ENCODE data around the gene NCOR2.

Gene NCOR2

DNA sequence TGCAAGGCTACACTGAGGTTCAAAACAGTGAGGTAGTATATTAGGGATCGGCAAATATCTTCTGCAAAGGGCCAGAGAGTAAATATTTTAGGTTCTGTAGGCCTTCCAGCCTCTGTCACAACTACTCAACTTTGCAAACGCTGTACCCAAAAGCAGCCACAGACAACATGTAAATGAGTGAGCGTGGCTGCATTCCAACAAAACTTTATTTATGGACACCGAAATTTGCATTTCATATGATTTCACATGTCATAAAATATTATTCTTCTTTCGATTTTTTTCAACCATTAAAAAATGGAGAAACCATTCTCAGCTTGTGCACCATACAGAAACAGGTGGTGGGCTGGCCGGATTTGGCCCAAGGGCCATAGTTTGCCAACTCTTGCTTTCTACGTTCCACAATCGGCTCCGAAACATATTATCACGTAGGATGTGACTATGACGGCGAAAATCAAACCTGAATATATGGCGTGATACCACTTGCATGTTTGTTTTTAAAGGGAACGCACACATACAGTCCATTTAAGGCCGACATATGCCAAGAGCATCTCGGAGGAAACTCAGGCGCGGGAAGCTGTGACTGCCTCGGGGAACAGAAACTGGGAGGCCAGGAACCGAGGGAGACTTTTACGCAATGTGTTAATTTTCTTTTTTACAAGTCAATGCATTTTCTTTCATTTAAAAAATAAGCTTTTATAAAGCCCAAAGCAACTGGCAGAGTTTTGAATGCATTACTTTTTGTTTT, 7.1 kb downstream of the NCOR2 start:
- no peak for DNase-seq (ENCODE audit: low read depth in 3 of 3)

GRCh38 chr12:124559182-124560017, 8.0 kb downstream of the NCOR2 start:
- no peak for DNase-seq (ENCODE audit: low read depth in 3 of 3)

DNA sequence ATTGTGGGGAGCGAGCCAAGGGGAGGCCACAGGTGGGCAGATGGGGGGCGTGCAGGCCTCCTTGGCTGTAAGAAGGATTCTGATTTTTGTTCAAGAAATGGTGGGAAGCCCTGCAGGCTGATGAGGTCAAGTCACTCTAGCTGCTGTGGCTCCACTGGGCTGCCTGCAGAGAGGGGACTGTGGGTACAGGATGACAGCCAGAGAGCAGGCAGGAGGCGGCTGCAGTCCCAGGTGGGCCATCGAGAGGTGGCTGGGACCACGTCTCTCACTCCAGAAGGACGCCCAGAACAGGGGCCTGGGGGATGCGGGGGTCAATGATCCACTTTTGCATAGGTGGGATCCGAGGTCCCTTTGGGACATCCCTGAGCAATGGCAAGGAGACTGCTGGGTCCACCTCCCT, 9.1 kb downstream of the NCOR2 start:
- DNase-seq (ENCODE audit: low read depth in 3 of 3) = no peak

DNA sequence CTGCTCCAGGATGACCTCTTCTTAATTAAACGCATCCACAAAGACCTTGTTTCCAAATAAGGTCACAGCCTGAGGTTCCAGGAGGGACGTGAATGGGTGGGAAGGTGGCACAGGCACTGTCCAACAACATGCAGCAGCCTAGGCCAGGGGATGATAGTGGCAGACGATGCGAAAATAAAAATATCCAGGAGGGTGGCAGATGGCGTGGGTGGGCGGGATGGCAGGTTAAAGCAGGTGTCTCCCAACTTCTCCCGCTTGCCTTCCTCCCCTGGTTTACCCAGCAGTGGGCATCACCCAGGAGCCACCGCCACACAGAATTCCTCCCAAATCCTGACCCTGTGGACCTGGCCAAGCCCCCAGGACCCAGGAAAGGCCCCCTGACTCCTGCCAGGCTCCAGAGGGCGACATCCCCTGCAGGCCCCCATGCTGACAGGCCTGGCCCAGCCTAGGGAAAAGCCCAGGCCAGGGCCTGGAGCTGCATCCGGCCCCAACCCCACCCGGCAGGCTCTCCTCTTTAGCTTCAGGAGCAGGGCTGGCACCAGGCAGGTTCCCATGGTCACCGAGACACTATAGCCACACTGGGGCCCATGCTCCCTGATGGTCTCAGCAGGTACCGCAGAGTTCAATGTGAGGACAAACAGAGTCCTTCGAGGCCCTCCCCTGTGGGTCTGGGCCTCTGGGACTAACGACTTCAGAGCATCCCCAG, 9.7 kb downstream of the NCOR2 start:
- DNase-seq (ENCODE audit: low read depth in 3 of 3) = no peak

- DNase-seq (ENCODE audit: low read depth in 3 of 3) = no peak
These were observed 10.4 kb downstream of the NCOR2 start for GRCh38 chr12:124556896-124557501.

- DNase-seq (ENCODE audit: low read depth in 3 of 3) = no peak
These were observed 11.3 kb downstream of the NCOR2 start for GRCh38 chr12:124556074-124556466.

GRCh38 chr12:124555168-124556073, 12.0 kb downstream of the NCOR2 start:
- no peak for DNase-seq (ENCODE audit: low read depth in 3 of 3)

- no peak for DNase-seq (ENCODE audit: low read depth in 3 of 3)
These were observed 12.9 kb downstream of the NCOR2 start for GRCh38 chr12:124554429-124555029.

DNA sequence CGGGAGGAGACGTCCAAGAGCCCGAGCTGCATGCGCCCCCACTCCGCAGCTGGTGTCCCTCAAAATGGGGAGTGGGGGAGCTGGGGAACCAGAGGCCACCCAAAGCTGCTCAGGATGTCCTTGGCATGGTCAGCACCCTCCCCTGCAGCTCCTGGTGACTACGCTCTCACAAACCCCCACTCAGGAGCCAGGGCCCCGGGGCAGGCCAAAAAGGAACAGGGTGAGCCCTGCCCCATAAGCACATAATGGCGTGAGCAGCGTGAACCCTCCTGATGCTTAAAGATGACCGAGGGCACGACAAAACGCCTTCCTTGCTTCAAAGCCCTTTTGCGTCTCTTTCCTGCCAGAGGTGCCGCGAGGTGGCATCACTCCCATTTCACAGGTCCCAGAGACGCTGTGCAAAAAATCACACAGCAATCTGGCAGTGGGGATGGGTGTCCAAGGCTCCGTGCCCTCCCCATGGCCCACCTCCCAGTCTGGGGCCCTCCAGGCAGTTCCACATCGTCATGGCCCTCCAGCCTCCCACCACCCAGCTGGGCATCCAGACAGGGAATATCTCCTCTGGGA, 13.5 kb downstream of the NCOR2 start:
- DNase-seq (ENCODE audit: low read depth in 3 of 3) = no peak

DNA sequence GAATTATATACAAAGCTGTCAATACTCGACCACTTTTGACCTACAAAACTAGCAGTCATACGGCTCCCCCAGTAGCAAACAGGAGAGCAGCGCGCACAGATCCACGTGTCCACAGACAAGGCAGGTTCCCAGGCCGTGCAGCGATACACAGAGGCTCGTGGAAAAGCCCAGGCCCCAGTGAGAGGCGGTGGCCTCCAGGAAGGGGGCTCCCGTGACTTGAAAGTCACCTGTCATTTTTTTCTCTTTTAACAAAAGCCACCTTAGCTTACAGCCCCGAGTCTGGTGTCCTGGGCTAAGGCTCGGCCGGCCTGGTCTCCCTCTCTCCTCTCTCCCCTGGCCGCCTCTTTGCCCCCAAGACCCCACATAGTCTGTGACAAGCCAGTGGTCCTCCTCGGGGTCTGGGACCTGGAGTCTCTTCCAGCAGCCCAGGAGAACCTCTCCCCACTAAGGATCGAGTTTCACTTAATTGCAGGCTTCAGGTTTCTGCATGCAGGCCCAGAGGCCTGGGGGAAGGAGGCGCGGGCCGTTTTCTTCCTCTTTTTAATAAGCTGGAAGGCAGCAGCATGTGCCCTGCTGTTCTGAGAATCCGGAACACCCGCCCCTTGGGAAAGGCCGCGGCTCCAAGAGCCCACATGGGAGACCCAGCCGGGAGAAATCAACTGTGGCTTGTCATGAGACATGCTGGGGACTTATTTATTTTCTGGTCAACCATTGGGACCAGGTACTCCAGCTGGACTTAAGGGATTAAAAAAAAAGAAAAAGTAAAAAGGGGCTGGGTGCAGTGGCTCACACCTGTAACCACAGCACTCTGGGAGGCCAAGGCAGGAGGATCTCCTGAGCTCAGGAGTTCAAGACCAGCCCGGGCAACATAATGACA, 15.9 kb downstream of the NCOR2 start:
- no peak for DNase-seq (ENCODE audit: low read depth in 3 of 3)

DNA sequence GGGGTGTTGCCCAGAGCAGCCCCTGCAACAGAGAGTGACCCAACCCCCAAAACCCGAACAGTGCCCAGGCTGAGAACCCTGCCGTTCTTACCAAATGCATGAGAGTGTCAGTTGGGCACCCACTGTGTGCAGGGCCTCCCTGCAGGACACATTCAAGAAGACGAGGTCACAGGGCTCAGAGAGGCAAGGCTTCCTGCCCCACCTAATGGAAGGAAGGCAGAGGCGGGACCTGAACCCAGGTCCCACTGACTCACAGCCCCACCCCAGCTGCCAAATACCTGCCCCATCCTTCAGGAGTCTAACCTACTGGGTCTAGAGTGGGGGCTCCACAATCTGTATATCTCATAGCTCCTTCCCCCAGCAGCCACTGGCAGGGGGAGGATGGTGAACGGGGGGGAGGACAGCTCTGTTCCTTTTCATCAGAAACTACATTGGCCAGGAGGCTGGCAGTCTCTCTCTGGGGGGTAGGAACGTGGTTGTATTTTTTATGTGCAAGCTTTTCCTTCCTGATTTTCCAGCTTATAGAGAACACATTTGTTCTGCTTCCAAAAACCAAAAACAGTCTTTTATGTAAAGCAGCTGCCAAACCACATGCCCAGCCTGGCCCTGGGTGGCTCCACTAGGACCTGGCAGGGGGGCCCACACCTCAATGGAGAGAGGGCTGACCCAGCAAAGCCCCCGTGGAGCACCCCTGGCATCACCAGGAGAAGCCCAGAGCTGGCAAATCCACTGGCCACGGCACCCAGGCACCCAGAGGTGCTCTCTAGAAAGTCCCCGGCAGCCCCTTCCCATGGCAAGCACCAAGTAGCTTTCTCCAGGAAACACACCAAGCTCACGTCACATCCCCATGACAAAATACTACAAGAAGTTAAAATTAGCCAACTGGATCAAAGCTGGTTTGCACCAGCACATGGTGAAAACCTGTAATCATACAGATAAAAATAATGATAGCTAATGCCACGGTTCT, 17.0 kb downstream of the NCOR2 start:
- no peak for DNase-seq (ENCODE audit: low read depth in 3 of 3)

- DNase-seq (ENCODE audit: low read depth in 3 of 3) = no peak
These were observed 17.8 kb downstream of the NCOR2 start for GRCh38 chr12:124549629-124550028.

- no peak for DNase-seq (ENCODE audit: low read depth in 3 of 3)
These were observed 18.5 kb downstream of the NCOR2 start for GRCh38 chr12:124548854-124549378.

GRCh38 chr12:124547626-124548025, 19.8 kb downstream of the NCOR2 start:
- DNase-seq (ENCODE audit: low read depth in 3 of 3) = no peak

DNA sequence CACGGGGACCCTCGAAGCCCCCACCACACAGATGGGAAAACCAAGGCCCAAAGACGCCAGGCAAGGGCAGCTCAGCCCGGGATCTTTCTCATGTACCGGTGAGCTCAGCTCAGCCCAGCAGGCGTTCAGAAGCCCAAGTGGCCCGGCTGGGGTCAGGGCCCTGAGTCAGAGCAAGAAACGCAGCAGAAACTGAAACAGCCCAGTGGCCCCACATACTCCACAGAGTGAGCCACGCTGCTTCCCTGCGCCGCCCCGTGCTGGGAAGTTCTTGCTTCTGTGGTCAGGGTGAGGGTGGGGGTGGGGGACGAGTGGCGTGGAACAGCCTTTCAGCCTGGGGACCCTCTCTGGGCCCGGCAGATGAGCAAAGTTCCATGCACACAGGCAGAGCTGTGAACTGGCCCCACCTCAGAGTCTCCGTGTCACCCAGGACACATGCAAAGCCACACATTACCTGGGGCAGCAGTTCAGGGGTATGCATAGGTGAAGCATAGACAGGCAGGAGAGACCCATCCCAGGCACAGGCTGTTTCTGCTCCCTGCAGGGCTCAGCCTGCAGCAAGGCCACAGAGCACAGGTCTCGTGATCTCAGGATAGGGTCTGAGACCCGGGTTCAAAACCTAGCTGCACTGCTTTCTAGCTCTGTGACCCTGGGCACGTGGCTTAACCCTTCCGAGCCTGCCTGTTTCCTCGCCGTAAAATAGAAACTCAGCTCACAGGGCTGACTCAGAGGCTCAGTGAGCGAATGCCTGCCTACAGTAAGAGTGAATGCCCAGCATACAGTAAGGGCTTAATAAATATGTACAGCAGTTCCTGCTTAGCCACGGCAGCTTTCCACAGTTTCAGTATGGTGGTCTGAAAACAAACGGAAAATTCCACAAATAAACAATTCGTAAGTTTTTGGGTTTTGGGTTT, 21.6 kb downstream of the NCOR2 start:
- no peak for DNase-seq (ENCODE audit: low read depth in 3 of 3)

- no peak for DNase-seq (ENCODE audit: low read depth in 3 of 3)
These were observed 22.4 kb downstream of the NCOR2 start for GRCh38 chr12:124544983-124545382.
